ENCODE data around the gene TROAP.
"Not testable (repeated sequence)": the region's sequence is repeated elsewhere in the genome, so short reads cannot be mapped to it uniquely, and the experiment has no call there.

TROAP gene

DNA sequence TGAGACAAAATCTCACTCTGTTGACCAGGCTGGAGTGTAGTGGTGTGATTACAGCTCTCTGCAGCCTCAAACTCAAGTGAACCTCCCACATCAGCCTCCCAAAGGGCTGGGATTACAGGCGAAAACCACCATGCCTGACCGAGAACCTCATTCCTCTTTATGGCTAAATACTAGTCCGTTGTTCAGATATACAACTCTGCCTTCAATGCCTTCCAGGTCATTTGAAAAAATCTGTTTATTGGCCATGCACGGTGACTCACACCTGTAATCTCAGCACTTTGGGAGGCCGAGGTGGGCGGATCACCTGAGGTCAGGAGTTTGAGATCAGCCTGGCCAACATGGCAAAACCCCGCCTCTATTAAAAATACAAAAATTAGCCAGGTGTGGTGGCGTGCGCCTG lies 57.1 kb downstream of the TROAP start:
- H4K91ac ChIP-seq (ENCODE audit: low read depth, low read length, poor library complexity); H2AFZ ChIP-seq (ENCODE audit: low read length); H3K79me1 ChIP-seq (ENCODE audit: low read depth, low read length); H3K14ac ChIP-seq (ENCODE audit: low read length); H3K4me3 ChIP-seq (ENCODE audit: low read length in 2 of 2); H3K18ac ChIP-seq (ENCODE audit: low read length); H3K9me3 ChIP-seq (replicated peaks in 1 of 2; ENCODE audit: control insufficient read depth in 2 of 2, insufficient read depth in 1 of 2, low read depth in 1 of 2, low read length in 2 of 2); H3K4ac ChIP-seq (ENCODE audit: low read length); H4K8ac ChIP-seq (ENCODE audit: low read depth, low read length); H3K4me2 ChIP-seq (ENCODE audit: insufficient read depth, low read length, poor library complexity, severe bottlenecking); H3K23ac ChIP-seq (ENCODE audit: low read depth, low read length, poor library complexity); H2BK12ac ChIP-seq (ENCODE audit: low read length); H2AK5ac ChIP-seq (ENCODE audit: low read depth, low read length); H3K9ac ChIP-seq (ENCODE audit: low read depth, low read length, poor library complexity); H3K4me1 ChIP-seq (ENCODE audit: control insufficient read depth in 2 of 2, insufficient read depth in 1 of 2, low read depth in 1 of 2, low read length in 2 of 2); H2BK15ac ChIP-seq (ENCODE audit: low read length); DNase-seq (ENCODE audit: low spot score); H3K27ac ChIP-seq (replicated peaks; ENCODE audit: low read length); H2BK120ac ChIP-seq (ENCODE audit: low read depth, low read length); H2BK5ac ChIP-seq (ENCODE audit: low read length); H3K27me3 ChIP-seq (ENCODE audit: control insufficient read depth in 3 of 3, insufficient read depth in 3 of 3, low read depth in 1 of 3, low read length in 3 of 3); H3K36me3 ChIP-seq (replicated peaks in 1 of 2; ENCODE audit: control insufficient read depth in 2 of 2, insufficient read depth in 2 of 2, low read length in 2 of 2): not testable (repeated sequence)
- no CpG with 5 or more reads among the region's 9 CpGs for WGBS, 2 donors (ENCODE audit: extremely low coverage in 2 of 2, insufficient read length in 2 of 2, insufficient replicate concordance in 1 of 2)

Data from neuronal stem cell (in vitro differentiated cells).